ENCODE data around the gene PAK6.

Gene PAK6

DNA sequence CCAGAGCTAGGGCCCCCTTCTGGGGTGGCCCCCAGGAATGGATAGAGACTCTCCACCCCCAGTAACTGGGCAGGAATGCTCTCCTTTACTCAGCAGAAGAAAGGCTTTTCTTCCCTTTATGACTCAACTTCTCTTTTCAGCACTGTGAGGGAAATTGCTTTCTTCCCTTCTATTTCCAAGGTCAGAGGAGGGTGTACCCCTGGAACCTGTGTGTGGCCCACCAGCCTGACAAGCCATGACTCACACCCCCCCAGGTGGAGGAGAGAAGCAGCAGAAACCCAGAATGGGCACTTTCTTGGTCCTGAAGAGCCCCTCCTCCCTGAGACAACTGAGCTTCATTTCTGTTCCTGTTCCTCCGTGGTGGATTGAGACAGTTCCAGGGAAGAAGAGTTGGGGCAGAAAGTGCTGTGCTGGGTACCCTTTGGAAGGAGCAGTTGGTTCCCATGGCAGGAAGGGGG is 46.7 kb downstream of the PAK6 start:
- H3K27me3 ChIP-seq (replicated peaks; ENCODE audit: control insufficient read depth, insufficient read depth, low read length) = no peaks in the 10 kb centered on the region; the same call in 1 of the 2 replicates
- H3K36me3 ChIP-seq (ENCODE audit: control insufficient read depth, insufficient read depth, low read length) = peaks cover 1% of the 10 kb centered on the region
- no peak overlapping the region for H3K4me3 ChIP-seq (replicated peaks; ENCODE audit: low read depth, low read length)
- TF ChIP-seq, protein P1, sequence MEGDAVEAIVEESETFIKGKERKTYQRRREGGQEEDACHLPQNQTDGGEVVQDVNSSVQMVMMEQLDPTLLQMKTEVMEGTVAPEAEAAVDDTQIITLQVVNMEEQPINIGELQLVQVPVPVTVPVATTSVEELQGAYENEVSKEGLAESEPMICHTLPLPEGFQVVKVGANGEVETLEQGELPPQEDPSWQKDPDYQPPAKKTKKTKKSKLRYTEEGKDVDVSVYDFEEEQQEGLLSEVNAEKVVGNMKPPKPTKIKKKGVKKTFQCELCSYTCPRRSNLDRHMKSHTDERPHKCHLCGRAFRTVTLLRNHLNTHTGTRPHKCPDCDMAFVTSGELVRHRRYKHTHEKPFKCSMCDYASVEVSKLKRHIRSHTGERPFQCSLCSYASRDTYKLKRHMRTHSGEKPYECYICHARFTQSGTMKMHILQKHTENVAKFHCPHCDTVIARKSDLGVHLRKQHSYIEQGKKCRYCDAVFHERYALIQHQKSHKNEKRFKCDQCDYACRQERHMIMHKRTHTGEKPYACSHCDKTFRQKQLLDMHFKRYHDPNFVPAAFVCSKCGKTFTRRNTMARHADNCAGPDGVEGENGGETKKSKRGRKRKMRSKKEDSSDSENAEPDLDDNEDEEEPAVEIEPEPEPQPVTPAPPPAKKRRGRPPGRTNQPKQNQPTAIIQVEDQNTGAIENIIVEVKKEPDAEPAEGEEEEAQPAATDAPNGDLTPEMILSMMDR (IDR thresholded peaks at IDR 0.05; ENCODE audit: insufficient read depth, low read length, poor library complexity, severe bottlenecking) = no peak
- DNase-seq (ENCODE audit: extremely low read depth, insufficient read length) = no peak

DNA sequence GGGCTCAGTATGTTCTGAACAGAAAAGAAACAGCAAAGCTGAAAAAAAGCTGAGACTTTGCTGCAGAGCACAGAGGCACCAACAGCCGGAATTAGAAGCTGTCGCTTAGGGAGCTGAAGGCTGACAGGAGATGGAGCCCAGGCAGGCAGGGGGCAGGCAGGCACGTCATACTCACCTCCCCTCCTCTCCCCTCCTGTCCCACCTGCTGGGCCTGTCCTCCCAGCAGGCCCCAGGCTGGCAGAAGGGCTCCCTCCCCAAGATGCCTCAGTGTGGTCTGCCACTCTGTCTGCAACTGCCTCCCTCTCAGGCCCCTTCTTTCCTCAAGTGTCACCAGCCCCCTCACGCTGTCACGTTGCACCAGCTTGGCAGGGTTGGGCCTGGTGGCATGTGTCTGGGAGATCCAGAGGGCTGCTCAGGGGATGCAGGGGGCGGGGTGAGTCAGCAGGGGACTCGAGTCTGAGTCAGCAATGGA is 47.2 kb downstream of the PAK6 start:
- Histone ChIP-seq H3K36me3 (ENCODE audit: control insufficient read depth, insufficient read depth, low read length) (peaks cover 1% of the 10 kb centered on the region), H3K4me3 (replicated peaks; ENCODE audit: low read depth, low read length) (no peak overlapping the region), H3K27me3 (replicated peaks; ENCODE audit: control insufficient read depth, insufficient read depth, low read length) (no peaks in the 10 kb centered on the region; the same call in 1 of the 2 replicates)
- TF ChIP-seq, protein P1 (IDR thresholded peaks at IDR 0.05; ENCODE audit: insufficient read depth, low read length, poor library complexity, severe bottlenecking) = no peak
- DNase-seq (ENCODE audit: extremely low read depth, insufficient read length) = no peak

DNA sequence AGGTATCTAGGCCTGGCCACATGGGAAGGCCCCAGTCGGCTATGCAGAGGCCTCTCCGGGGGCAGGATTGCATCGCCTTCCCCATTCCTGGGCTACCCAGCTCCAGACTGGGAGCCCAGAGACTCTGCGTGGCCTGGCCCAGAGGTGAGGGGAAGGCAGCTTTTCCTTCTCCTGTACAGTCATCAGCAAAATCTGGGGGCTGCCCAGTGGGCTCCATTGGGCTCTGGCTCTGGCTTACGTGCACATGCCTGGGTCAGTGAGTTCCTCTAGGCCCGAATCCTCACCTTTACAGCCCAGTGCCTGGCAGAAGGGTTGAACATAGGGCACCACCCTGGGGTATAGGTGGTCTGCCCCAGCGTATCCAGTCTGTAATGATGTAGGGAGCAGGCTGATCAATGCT is 47.9 kb downstream of the PAK6 start:
- peaks cover 1% of the 10 kb centered on the region for H3K36me3 ChIP-seq (ENCODE audit: control insufficient read depth, insufficient read depth, low read length)
- no peaks in the 10 kb centered on the region; the same call in 1 of the 2 replicates for H3K27me3 ChIP-seq (replicated peaks; ENCODE audit: control insufficient read depth, insufficient read depth, low read length)
- TF ChIP-seq, protein P1 (IDR thresholded peaks at IDR 0.05; ENCODE audit: insufficient read depth, low read length, poor library complexity, severe bottlenecking) = no peak
- H3K4me3 ChIP-seq (replicated peaks; ENCODE audit: low read depth, low read length) = no peak overlapping the region
- no peak for DNase-seq (ENCODE audit: extremely low read depth, insufficient read length)

DNA sequence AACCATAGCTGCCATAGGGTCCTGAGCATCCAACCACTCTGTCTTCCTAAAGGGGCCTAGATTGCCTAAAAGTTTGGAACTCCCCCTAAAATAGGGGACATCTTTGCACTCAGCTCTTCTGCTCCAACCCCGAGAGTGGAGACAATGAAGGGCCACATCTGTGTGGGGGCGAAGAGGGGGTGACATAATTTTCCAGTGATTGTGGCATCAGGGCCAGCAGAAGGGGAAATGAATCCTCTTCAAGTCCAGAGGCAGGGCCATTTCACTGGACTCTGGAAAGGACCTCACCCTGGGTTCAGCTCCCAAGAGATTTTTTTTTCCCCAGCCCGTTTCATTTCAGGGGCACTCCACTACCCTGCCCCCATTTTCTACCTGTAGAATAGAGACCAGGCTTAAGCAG is 48.6 kb downstream of the PAK6 start:
- H3K4me3 ChIP-seq (replicated peaks; ENCODE audit: low read depth, low read length) = no peak overlapping the region
- no peaks in the 10 kb centered on the region; the same call in 1 of the 2 replicates for H3K27me3 ChIP-seq (replicated peaks; ENCODE audit: control insufficient read depth, insufficient read depth, low read length)
- TF ChIP-seq, protein P1 (IDR thresholded peaks at IDR 0.05; ENCODE audit: insufficient read depth, low read length, poor library complexity, severe bottlenecking) = no peak
- no peak for DNase-seq (ENCODE audit: extremely low read depth, insufficient read length)
- H3K36me3 ChIP-seq (ENCODE audit: control insufficient read depth, insufficient read depth, low read length) = peaks cover 1% of the 10 kb centered on the region

DNA sequence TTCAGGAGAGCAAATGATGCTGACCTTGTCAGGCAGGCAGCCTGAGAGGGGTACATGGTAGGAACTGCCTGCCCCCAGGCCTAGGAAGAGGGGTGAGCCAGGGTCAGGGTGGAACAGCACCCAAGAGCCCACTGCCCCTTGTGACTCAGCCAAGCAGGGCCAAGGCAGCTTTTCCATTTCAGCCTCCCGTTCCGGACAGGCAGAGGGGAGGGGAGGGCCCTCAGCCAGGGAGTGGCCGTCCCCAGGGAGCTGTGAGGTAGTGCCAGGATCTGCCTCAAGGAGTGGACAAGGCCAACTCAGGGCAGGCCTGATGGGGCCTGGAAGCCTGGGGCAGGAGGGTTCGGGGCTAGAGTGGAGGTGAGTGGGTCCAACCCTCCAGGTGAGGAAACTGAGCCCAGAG is 49.1 kb downstream of the PAK6 start:
- Histone ChIP-seq H3K4me3 (replicated peaks; ENCODE audit: low read depth, low read length) (no peak overlapping the region), H3K27me3 (replicated peaks; ENCODE audit: control insufficient read depth, insufficient read depth, low read length) (no peaks in the 10 kb centered on the region; the same call in 1 of the 2 replicates), H3K36me3 (ENCODE audit: control insufficient read depth, insufficient read depth, low read length) (peaks cover 1% of the 10 kb centered on the region)
- TF ChIP-seq, protein P1 (IDR thresholded peaks at IDR 0.05; ENCODE audit: insufficient read depth, low read length, poor library complexity, severe bottlenecking) = no peak
- DNase-seq (ENCODE audit: extremely low read depth, insufficient read length) = no peak

Data from GM06990 (cell line).